ENCODE measurements around the gene SLC7A10. TPM values are rescaled to one million over a fixed set of nuclear protein-coding genes. Genes with fewer than 3 reads are reported as not detected.

The SLC7A10 gene
- total RNA-seq, 3 donors from 2014 or later: 6.9 to 8.8 TPM; not detected in 1

DNA sequence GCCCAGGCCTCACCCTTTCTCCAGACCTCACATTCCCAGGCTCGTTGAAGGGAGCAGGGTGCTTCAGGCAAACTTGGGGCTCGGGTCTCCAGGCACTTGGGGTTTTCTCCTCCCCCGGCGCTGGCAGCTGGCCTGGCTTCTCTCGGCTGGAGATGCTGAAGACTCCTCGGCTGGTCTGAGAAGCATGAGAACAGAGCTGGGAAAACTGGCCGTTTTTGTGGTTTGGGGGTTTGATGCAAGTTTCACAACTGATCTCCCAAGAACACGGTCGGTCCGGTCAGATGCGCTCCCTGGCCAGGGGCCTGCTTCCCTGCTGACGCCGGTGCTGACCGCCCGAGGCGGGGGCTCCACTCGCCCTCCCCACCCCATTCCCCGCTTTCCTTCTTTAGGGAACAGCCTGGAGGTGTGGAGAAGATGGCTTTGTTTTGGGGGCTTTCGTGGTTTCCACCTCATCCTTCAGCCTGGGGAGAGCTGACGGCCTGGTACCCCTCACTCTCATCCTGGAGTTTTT, 41.4 kb upstream of the SLC7A10 start:
- Histone ChIP-seq H3K27me3 (no peaks in the 10 kb centered on the region), H3K27ac (no peak overlapping the region), H3K4me1 (no peaks in the 10 kb centered on the region), H3K36me3 (no peaks in the 10 kb centered on the region), H3K4me3 (no peak overlapping the region), H3K9me3 (no peaks in the 10 kb centered on the region)
- intact Hi-C loops (cut with DNase I; ENCODE audit: low total_unique reads): no loop called here
- DNase-seq (ENCODE audit: low spot score in 2 of 2): no peak
- no peak for TF ChIP-seq POLR2A (IDR thresholded peaks at IDR 0.05)

DNA sequence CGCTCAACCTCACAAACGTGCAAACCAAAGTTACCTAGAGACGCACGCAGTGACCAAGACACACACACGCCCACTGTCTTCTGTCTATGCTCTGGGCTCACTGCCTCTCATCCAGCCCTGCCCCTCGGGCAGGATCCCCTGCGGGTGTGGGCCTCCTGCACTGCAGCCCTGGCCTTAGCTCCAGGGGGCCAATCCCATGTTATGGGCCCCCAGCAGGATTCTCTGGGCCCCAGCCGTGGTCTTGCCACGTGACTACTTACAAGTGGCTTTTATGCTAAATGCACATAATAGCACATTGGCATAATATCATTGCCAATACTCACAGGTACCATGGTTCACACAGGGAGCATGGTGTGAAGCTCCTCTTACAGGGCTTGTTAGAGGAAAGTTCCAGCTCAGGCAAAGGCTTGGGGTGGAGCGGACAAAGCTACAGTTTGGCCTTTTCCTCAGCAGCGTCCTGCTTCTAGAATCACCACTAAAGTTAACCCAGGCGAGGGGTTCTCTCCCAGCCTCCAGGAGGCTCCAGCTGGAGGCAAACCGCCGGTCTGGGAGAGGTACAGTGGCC, 39.3 kb upstream of the SLC7A10 start:
- Histone ChIP-seq H3K4me1 (no peaks in the 10 kb centered on the region), H3K9me3 (no peaks in the 10 kb centered on the region), H3K27ac (no peak overlapping the region), H3K36me3 (no peaks in the 10 kb centered on the region), H3K27me3 (no peaks in the 10 kb centered on the region), H3K4me3 (no peak overlapping the region)
- TF ChIP-seq, protein P1, sequence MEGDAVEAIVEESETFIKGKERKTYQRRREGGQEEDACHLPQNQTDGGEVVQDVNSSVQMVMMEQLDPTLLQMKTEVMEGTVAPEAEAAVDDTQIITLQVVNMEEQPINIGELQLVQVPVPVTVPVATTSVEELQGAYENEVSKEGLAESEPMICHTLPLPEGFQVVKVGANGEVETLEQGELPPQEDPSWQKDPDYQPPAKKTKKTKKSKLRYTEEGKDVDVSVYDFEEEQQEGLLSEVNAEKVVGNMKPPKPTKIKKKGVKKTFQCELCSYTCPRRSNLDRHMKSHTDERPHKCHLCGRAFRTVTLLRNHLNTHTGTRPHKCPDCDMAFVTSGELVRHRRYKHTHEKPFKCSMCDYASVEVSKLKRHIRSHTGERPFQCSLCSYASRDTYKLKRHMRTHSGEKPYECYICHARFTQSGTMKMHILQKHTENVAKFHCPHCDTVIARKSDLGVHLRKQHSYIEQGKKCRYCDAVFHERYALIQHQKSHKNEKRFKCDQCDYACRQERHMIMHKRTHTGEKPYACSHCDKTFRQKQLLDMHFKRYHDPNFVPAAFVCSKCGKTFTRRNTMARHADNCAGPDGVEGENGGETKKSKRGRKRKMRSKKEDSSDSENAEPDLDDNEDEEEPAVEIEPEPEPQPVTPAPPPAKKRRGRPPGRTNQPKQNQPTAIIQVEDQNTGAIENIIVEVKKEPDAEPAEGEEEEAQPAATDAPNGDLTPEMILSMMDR (IDR thresholded peaks at IDR 0.05): no peak
- TF ChIP-seq POLR2AphosphoS5 (IDR thresholded peaks at IDR 0.05) (no peak), POLR2A (IDR thresholded peaks at IDR 0.05) (no peak)
- no peak for DNase-seq (ENCODE audit: low spot score in 2 of 2)
- intact Hi-C loops (cut with DNase I; ENCODE audit: low total_unique reads): no loop called here

DNA sequence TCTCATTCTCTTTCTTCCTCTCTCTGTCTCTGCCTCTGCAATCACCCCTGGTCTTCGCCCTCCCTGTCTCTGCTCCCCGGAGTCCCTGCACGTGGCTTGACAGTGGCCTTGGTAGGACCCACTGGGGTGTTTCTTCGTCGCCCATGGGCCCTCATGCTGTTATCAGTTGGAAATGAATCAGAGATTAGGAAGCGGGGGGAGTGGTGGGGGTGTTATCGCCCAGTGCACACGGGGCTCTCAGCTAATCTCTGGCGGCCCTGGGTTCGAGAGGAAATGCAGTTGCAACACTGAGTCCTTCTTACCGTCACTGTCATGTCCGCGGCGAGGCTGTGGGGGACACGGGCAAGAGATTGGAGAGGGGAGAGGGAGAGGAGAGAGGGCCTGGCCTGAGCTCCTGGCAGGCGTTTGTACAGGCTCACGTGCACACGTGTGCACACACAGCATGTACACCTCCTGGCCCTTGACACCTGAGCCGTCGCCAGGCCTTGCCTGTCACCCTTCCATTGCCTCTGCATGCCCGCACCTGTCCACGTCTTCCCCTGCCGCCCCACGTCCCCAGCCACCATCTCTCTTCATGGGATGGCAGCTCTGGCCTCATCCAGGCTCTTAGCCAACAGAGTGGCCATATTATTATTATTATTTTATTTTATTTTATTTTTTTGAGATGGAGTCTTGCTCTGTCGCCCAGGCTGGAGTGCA, 37.8 kb upstream of the SLC7A10 start:
- no peak for TF ChIP-seq POLR2AphosphoS5 (IDR thresholded peaks at IDR 0.05)
- no peak for TF ChIP-seq POLR2A (IDR thresholded peaks at IDR 0.05)
- TF ChIP-seq, protein P1 (IDR thresholded peaks at IDR 0.05): no peak
- Histone ChIP-seq H3K4me3 (no peak overlapping the region), H3K36me3 (no peaks in the 10 kb centered on the region), H3K27me3 (no peaks in the 10 kb centered on the region), H3K27ac (no peak overlapping the region), H3K4me1 (no peaks in the 10 kb centered on the region), H3K9me3 (peaks cover 0 to 3% of the 10 kb centered on the region in 2 donors)
- intact Hi-C loops (cut with DNase I; ENCODE audit: low total_unique reads): no loop called here
- no peak for DNase-seq (ENCODE audit: low spot score in 2 of 2)

DNA sequence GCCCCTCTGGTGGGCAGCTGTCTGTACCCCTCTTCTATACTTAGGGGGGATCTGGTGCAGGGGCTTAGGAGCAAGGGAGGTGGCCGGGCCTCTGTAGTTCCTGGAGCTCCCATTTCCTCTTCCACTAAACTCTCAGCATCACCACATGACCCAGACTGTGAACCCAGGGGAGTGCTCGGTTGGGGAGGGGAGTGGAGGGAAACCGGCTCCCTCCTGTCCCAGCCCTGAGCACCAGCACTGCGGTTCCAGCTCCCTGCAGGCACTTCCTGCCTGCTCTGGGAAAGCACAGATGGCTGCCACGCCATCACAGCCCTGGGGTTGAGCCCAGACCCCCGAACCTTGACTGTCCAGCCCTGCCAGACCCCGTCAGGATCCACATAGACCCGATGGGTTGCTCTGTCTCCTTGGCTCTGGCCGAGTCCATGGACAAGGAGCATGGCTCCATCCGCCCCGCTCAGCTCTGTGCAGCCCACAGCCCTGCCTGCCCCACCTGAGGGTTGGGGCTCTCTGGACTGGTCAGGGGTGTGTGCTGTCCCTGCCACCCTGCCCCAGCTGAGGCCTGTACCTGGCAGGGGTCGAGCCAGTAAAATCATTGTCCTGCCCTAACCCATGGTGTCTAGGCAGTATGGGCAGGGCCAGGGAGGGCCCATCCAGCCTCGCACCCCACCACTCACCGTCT, 36.0 kb upstream of the SLC7A10 start:
- Histone ChIP-seq H3K4me1 (no peaks in the 10 kb centered on the region), H3K36me3 (no peaks in the 10 kb centered on the region), H3K27ac (no peak overlapping the region), H3K27me3 (no peaks in the 10 kb centered on the region), H3K4me3 (no peak overlapping the region), H3K9me3 (peaks cover 0 to 13% of the 10 kb centered on the region in 2 donors)
- no peak for DNase-seq (ENCODE audit: low spot score in 2 of 2)
- TF ChIP-seq POLR2AphosphoS5 (IDR thresholded peaks at IDR 0.05) (no peak), POLR2A (IDR thresholded peaks at IDR 0.05) (no peak)
- TF ChIP-seq, protein P1 (IDR thresholded peaks at IDR 0.05): no peak
- intact Hi-C loops (cut with DNase I; ENCODE audit: low total_unique reads): no loop called here

DNA sequence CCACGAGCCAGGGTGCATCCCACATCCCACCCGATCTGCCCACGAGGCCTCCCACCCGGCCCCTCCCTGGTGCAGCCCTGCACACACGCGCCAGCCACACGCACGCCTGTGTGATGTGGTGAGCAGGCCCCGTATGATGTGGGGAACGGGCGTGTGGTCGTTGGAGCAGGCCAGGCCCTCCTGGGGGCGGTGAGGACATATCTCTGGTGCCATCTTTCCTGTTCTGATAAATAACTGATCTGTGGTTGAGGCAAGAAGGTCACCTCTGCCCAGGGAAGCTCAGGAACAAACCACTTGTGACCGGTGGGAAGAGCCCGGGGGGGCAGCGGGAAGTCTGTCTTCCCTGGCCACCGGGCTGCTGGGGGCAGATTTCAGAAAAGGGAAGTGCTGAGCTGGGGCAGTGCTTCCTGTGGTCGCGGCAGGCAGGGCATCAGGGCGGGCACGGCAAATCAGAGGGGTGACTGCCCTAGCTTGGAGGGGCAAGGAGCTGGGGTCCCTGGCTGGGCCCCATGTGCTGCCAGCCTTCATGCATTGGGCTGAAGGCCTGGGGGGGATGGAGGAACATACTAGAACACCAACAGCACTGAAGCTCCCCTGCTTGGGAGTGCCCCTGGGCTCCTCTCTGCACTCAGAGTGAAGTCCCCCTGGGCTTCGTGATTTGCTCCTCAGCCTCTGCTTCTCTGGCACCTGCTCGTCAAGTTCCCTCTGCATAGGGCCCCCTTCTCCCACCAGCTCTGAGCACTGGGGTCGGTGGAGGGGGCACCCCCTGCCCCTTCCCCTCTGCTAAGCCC, 35.2 kb upstream of the SLC7A10 start:
- TF ChIP-seq POLR2AphosphoS5 (IDR thresholded peaks at IDR 0.05): no peak
- Histone ChIP-seq H3K27me3 (no peaks in the 10 kb centered on the region), H3K4me1 (no peaks in the 10 kb centered on the region), H3K27ac (no peak overlapping the region), H3K9me3 (peaks cover 0 to 13% of the 10 kb centered on the region in 2 donors), H3K4me3 (no peak overlapping the region), H3K36me3 (no peaks in the 10 kb centered on the region)
- intact Hi-C loops (cut with DNase I; ENCODE audit: low total_unique reads): no loop called here
- DNase-seq (ENCODE audit: low spot score in 2 of 2): no peak

All from breast epithelium (tissue), 4 donors.